Astrocyte of the cerebellum (primary cell): Measurements from ENCODE around the gene TMEM207.
A peak's percentile ranks its signal among the peaks of the same experiment; 100 is the strongest.
"Not testable (repeated sequence)": the region's sequence is repeated elsewhere in the genome, so short reads cannot be mapped to it uniquely, and the experiment has no call there.

Source experiments
- DNase-seq: peaks from one replicate; pipeline ENCODE4 v3.0.0-alpha.2; 2011; ENCODE audit warnings: low read depth
- H3K4me3 ChIP-seq: 2 replicates; pipeline ENCODE4 v1.5.1; 2011; ENCODE audit warnings: mild to moderate bottlenecking, low read depth, low read length, moderate library complexity
- CTCF ChIP-seq: IDR thresholded peaks from 2 replicates; pipeline ENCODE4 v1.5.1; 2012; ENCODE audit warnings: low read length, low read depth, moderate library complexity, mild to moderate bottlenecking; ENCODE audit errors: missing control alignments
- in situ Hi-C: cut with HindIII; loops from 2 replicates; pipeline ENCODE4 v1.10.0; 2017; ENCODE audit warnings: low sequenced_read_pairs

Gene TMEM207

DNA sequence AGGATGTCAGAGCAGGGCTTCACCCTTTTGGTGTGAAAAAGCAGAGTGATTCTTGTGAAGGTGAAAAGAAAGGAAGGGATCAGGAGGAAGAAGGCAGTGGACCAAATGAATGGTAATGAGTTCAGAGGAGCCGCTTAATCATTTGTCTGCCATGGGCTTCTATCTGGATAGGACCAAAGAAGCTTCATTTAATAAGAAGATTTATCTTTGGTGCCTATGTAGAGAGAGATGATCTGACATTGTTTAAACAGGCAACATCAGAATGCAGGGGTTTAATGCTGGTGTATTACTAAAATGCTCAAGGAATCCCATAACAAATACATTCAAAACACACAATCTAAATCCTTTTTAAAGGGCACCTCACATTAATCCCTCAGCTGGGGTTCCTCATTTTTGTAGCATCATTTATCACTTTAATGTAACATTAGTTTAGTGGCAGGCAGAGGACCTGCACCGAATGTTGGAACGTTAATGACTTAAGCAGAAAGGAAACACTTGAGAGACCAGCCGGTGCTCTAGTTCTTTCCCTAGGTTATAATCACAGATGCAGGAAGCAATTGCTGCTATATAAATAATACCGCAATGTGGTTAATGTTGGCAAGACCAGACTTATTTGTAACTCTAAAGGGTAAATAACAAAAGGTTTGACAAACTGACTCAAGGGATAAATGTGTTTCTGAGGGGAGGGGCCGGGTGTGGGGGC, 36.3 kb upstream of the TMEM207 start:
- in situ Hi-C loops: no loop called here
- no peak for TF ChIP-seq CTCF
- peak; percentile 16 for DNase-seq
- no peak overlapping the region for H3K4me3 ChIP-seq

- DNase-seq: no peak
- in situ Hi-C loops: no loop called here
- H3K4me3 ChIP-seq: no peak overlapping the region
- TF ChIP-seq CTCF: no peak
Measured at GRCh38 chr3:190481779-190482178, 32.1 kb upstream of the TMEM207 start.

DNA sequence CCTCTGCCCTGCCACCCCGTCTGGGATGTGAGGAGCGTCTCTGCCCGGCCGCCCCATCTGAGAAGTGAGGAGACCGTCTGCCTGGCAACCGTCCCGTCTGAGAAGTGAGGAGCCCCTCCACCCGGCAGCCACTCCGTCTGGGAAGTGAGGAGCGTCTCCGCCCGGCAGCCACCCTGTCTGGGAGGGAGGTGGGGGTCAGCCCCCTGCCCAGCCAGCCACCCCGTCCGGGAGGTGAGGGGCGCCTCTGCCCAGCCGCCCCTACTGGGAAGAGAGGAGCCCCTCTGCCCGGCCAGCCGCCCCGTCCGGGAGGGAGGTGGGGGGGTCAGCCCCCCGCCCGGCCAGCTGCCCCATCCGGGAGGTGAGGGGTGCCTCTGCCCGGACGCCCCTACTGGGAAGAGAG, 23.6 kb upstream of the TMEM207 start:
- DNase-seq, H3K4me3 ChIP-seq, in situ Hi-C loops: not testable (repeated sequence)

DNA sequence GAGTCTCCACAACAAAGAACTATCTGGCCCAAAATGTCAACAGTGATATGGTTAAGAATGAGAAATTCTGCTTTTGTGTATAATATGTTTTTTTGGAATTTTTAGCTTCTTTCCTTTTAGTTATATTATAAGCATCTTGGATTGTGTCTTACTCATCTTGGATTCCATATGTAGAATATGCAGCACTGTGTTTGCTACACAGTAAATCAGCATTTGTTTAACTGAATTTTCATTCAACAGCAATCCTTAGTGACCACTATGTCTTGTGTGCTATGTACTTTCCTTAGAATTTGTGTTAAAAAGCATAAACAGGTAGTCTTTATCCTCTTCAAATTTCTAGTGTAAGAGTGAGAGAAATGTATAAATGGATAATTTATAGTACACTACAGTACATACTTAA, 18.2 kb upstream of the TMEM207 start:
- no peak overlapping the region for H3K4me3 ChIP-seq
- no peak for TF ChIP-seq CTCF
- no peak for DNase-seq
- in situ Hi-C loops: no loop called here

DNA sequence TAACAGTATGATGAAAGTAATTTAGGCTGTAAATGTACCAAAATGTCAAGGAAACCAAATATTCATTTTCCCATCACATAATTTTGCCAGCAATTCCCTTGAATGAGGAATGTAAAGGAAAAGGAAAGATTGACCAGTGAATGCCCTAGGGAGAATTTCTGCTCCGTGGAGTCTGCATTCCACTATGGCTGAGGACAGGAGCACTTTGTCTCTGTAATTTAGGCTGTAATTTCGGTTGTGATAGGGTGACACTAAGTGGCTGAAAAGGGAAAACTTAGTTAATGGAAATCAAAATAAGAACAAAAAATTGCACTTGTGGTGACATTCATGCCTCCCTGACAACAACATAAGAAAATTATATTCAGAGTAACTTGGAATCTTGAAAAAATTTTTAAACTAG, 8.3 kb upstream of the TMEM207 start:
- TF ChIP-seq CTCF: no peak
- DNase-seq: no peak
- H3K4me3 ChIP-seq: no peak overlapping the region
- in situ Hi-C loops: no loop called here

- no peak for TF ChIP-seq CTCF
- no peak for DNase-seq
- in situ Hi-C loops: no loop called here
- no peak overlapping the region for H3K4me3 ChIP-seq
Measured at GRCh38 chr3:190456770-190457169, 7.1 kb upstream of the TMEM207 start.

DNA sequence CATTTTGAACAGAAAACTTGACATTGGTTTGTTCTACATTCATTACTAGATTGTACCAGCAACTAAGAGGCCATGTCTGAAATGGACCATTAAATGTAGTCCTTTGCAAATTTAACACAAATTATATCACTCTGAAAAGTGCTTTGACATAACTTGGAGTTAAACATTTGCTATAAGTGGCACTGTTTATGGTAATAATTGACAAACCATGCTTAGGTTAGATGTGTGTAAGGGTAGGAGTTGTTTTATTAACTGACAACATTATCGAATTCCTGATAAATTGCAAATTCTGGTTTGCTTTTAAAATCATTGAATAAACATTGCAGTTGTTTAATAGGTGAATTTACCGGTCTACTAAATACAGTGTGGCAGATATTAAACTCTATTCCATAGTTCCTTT, 6.1 kb upstream of the TMEM207 start:
- TF ChIP-seq CTCF: no peak

More for the DNA sequence above, 6.1 kb upstream of the TMEM207 start:
- in situ Hi-C loops: no loop called here
- H3K4me3 ChIP-seq: no peak overlapping the region
- no peak for DNase-seq
